Transverse colon (tissue), 4 donors: ENCODE data around the gene ALDH8A1.

Experiments used
- CTCF ChIP-seq, 5 experiments: fragments of 200-600 bp in 3 of 5; fragments of 450-650 bp in 2 of 5; sonication (generic) in 3 of 5; IDR thresholded peaks; 1 replicate in 2 of 5; 2 replicates in 3 of 5; pipeline ENCODE4 v1.5.1; 2016 to 2017; ENCODE audit warnings: antibody characterized with exemption in 5 of 5, inconsistent platforms in 3 of 5, mild to moderate bottlenecking in 2 of 5, moderate library complexity in 1 of 5
- EP300 ChIP-seq: sonication (generic); formaldehyde crosslinking; IDR thresholded peaks from one replicate; pipeline ENCODE4 v1.6.1; 2017; ENCODE audit warnings: antibody characterized with exemption, low read depth
- POLR2A ChIP-seq: fragments of 450-650 bp; IDR thresholded peaks from one replicate; pipeline ENCODE4 v1.6.1; 2016; ENCODE audit warnings: antibody characterized with exemption, mild to moderate bottlenecking, moderate library complexity
- POLR2AphosphoS5 ChIP-seq, 3 donors: sonication (generic); formaldehyde crosslinking; IDR thresholded peaks; one replicate each; pipeline ENCODE4 v1.6.1; 2016; ENCODE audit warnings: antibody characterized with exemption in 3 of 3

GRCh38 chr6:134943522-134944111 lies 6.3 kb downstream of the ALDH8A1 start:
- no peak for TF ChIP-seq CTCF (IDR thresholded peaks at IDR 0.05)
- TF ChIP-seq EP300 = no peak
- no peak for TF ChIP-seq POLR2A
- no peak for TF ChIP-seq POLR2AphosphoS5 (IDR thresholded peaks at IDR 0.05)
